GM12878 (cell line): ENCODE results near the gene GPC3. TPM values are rescaled to one million over a fixed set of nuclear protein-coding genes. Genes with fewer than 3 reads are reported as not detected.
"Not testable (repeated sequence)": the region's sequence is repeated elsewhere in the genome, so short reads cannot be mapped to it uniquely, and the experiment has no call there.

ENCODE experiments used
- ATAC-seq: fragments of 200-7000 bp; cut with Tn5 transposase; 3 replicates; pipeline ENCODE4 v1.9.1; 2020; ENCODE audit warnings: mild to moderate bottlenecking, moderate library complexity
- BruUV-seq: library from RNA; stranded (reverse); fragments of 400-500 nt; replicated peaks from 2 replicates; lab custom pipeline; 2021; lab: Mats Ljungman, UMichigan
- CTCF ChIA-PET: fragments of 300-600 bp; sonication (Branson Sonifier 250); formaldehyde crosslinking; extraction: SDS; loops from one replicate; lab custom pipeline; 2021; ENCODE audit warnings: inconsistent platforms; lab: Yijun Ruan, JAX
- POLR2A ChIA-PET: fragments of 350-600 bp; formaldehyde crosslinking; extraction: SDS; loops from one replicate; lab custom pipeline; 2021; ENCODE audit warnings: inconsistent platforms; lab: Charles Lee
- RAD21 ChIA-PET: fragments of 300-600 bp; sonication (Branson Sonifier 250); formaldehyde crosslinking; loops from one replicate; lab custom pipeline; 2023; ENCODE audit warnings: antibody characterized with exemption; ENCODE audit not compliant: unreplicated experiment; lab: Charles Lee
- SMC1A ChIA-PET: fragments of 300-600 bp; sonication (Branson Sonifier 250); formaldehyde crosslinking; loops from one replicate; lab custom pipeline; 2023; ENCODE audit not compliant: unreplicated experiment, uncharacterized antibody; lab: Charles Lee
- DNase-seq: peaks from one replicate; pipeline ENCODE4 v3.0.0-alpha.2; 2011; ENCODE audit warnings: low read depth, low spot score
- FAIRE-seq: peaks from 3 replicates; lab custom pipeline; 2011; peaks lifted over from hg19 to GRCh38; lab: Jason Lieb, UNC
- H2AFZ ChIP-seq: 2 replicates; pipeline ENCODE4 v1.6.0; 2011; ENCODE audit warnings: low read depth, low read length, control low read depth; ENCODE audit not compliant: control insufficient read depth
- H3K27ac ChIP-seq: 2 replicates; pipeline ENCODE4 v1.5.1; 2011; ENCODE audit warnings: control low read depth; ENCODE audit not compliant: control insufficient read depth, insufficient read depth
- H3K27me3 ChIP-seq, 2 experiments: replicated peaks in 1 of 2; 2 replicates each; pipeline versions ENCODE4 v1.6.0 to v1.6.1; 2011; ENCODE audit warnings: low read length in 1 of 2; ENCODE audit not compliant: control insufficient read depth in 2 of 2, insufficient read depth in 2 of 2
- H3K36me3 ChIP-seq, 2 experiments: 2 replicates each; pipeline ENCODE4 v1.5.1; 2011; ENCODE audit warnings: low read length in 1 of 2; ENCODE audit not compliant: control insufficient read depth in 2 of 2, insufficient read depth in 2 of 2
- H3K4me1 ChIP-seq: 2 replicates; pipeline ENCODE4 v1.6.1; 2011; ENCODE audit warnings: mild to moderate bottlenecking, low read length, moderate library complexity, mixed read lengths; ENCODE audit not compliant: control insufficient read depth, insufficient read depth
- H3K4me2 ChIP-seq: 2 replicates; pipeline ENCODE4 v1.6.0; 2011; ENCODE audit warnings: control low read depth; ENCODE audit not compliant: control insufficient read depth, insufficient read depth
- H3K4me3 ChIP-seq: fragments of 200-600 bp; sonication (generic); 2 replicates; pipeline ENCODE4 v1.5.1; 2016
- H3K79me2 ChIP-seq: 2 replicates; pipeline ENCODE4 v1.6.0; 2011; ENCODE audit warnings: low read length; ENCODE audit not compliant: control insufficient read depth, insufficient read depth
- H3K9ac ChIP-seq: 2 replicates; pipeline ENCODE4 v1.8.0; 2011; ENCODE audit warnings: low read length, control low read depth, mixed read lengths; ENCODE audit not compliant: control insufficient read depth, insufficient read depth
- H3K9me3 ChIP-seq: replicated peaks from 3 replicates; pipeline ENCODE4 v1.5.1; 2011; ENCODE audit warnings: mild to moderate bottlenecking, low read length; ENCODE audit not compliant: control insufficient read depth, insufficient read depth
- H4K20me1 ChIP-seq: 2 replicates; pipeline ENCODE4 v1.6.0; 2011; ENCODE audit not compliant: control insufficient read depth, insufficient read depth
- CBX5 ChIP-seq: sonication (generic); IDR thresholded peaks from 2 replicates; pipeline ENCODE4 v1.6.1; 2016; ENCODE audit warnings: low read depth, moderate library complexity, mild to moderate bottlenecking, inconsistent platforms
- CHD1 ChIP-seq: IDR thresholded peaks from 2 replicates; pipeline ENCODE4 v1.6.1; 2012; ENCODE audit warnings: low read depth, low read length, improper control_type of control experiment
- FOXK2 ChIP-seq: fragments of 450-650 bp; IDR thresholded peaks from 2 replicates; pipeline ENCODE4 v1.6.1; 2017; ENCODE audit warnings: mild to moderate bottlenecking, moderate library complexity
- WGBS: methylation state at CpG from one replicate; pipeline ENCODE4 v1.1.6; 2016; ENCODE audit warnings: low lambda C conversion rate; ENCODE audit not compliant: insufficient replicate concordance, insufficient coverage; ENCODE audit errors: missing lambda C conversion rate; 5-methylcytosine and 5-hydroxymethylcytosine counted together
- in situ Hi-C: fragments of 300-500 bp; cut with MboI; formaldehyde crosslinking; loops from 9 replicates; pipeline ENCODE4 v1.14.3; 2018; ENCODE audit warnings: mixed read lengths
- intact Hi-C: fragments of 100-400 bp; cut with micrococcal nuclease; formaldehyde crosslinking; loops from one replicate; pipeline ENCODE4 v1.14.2; 2022; ENCODE audit not compliant: unreplicated experiment
- polyA plus RNA-seq, 11 experiments: library from polyadenylated mRNA; depleted of rRNA in 4 of 11; unstranded in 6 of 11; stranded (reverse) in 5 of 11; fragments of >200 nt; fragmentation: Nextera tagmentation in 4 of 11; fragmentation: Illumina TruSeq in 1 of 11; extraction: Ambion mirVana in 4 of 11; extraction: Trizol in 1 of 11; gene quantifications; 1 replicate in 1 of 11; 2 replicates in 10 of 11; pipeline versions ENCODE4 v1.2.1 to v1.2.3, GENCODE V29; 2011 to 2016; ENCODE audit warnings: inconsistent platforms in 2 of 11, missing spikeins in 2 of 11, low read depth in 1 of 11
- total RNA-seq, 4 experiments: library from RNA; depleted of rRNA in 3 of 4; stranded (reverse); fragments of >200 nt in 3 of 4; fragmentation: Illumina TruSeq in 1 of 4; extraction: Trizol in 1 of 4; gene quantifications; 2 replicates each; pipeline versions ENCODE4 v1.2.1 to v1.2.3, GENCODE V29; 2013 to 2021
- TF ChIP-seq, protein P1 (sequence below): fragments of 450-650 bp; IDR thresholded peaks from 2 replicates; pipeline ENCODE4 v1.6.1; 2018; ENCODE audit warnings: borderline replicate concordance, mild to moderate bottlenecking; ENCODE audit not compliant: partially characterized antibody

GPC3 gene
- total and polyA plus RNA-seq, 10 of the 15 experiments (the other 5 are each of a cell fraction or from before 2014, with no cell fraction given): 0.09 to 0.82 TPM; not detected in 8

DNA sequence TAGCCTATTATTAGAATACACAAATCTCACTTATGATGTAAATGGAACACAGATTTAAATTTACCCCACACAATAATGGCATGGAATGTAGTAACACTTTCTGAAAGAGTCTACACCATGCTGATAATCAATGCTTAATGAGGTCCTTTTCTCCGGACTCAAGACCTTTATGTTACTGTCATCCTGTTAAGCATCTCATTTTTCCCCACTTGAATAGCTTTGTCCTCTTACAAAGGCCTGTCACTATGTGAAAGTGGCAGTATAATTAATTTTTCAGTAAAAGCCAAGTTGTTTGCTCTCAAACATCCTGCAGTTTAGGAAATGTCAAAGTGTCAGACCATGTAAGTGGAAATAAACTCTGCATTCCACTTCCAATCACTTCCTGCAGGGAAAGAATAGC is 96.4 kb downstream of the GPC3 start (continued):
- TF ChIP-seq FOXK2 (no peak), CBX5 (no peak), CHD1 (no peak)
- TF ChIP-seq, protein P1, sequence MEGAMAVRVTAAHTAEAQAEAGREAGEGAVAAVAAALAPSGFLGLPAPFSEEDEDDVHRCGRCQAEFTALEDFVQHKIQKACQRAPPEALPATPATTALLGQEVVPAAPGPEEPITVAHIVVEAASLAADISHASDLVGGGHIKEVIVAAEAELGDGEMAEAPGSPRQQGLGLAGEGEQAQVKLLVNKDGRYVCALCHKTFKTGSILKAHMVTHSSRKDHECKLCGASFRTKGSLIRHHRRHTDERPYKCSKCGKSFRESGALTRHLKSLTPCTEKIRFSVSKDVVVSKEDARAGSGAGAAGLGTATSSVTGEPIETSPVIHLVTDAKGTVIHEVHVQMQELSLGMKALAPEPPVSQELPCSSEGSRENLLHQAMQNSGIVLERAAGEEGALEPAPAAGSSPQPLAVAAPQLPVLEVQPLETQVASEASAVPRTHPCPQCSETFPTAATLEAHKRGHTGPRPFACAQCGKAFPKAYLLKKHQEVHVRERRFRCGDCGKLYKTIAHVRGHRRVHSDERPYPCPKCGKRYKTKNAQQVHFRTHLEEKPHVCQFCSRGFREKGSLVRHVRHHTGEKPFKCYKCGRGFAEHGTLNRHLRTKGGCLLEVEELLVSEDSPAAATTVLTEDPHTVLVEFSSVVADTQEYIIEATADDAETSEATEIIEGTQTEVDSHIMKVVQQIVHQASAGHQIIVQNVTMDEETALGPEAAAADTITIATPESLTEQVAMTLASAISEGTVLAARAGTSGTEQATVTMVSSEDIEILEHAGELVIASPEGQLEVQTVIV: no peak

DNA sequence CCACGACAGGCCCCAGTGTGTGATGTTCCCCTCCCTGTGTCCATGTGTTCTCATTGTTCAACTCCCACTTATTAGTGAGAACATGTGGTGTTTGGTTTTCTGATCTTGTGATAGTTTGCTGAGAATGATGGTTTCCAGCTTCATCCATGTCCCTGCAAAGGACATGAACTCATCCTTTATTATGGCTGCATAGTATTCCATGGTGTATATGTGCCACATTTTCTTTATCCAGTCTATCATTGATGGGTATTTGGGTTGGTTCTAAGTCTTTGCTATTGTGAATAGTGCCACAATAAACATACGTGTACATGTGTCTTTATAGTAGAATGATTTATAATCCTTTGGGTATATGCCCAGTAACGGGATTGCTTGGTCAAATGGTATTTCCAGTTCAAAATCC is 97.3 kb downstream of the GPC3 start:
- H3K4me3 ChIP-seq, FAIRE-seq, H3K4me1 ChIP-seq, in situ Hi-C loops, CTCF ChIA-PET, H3K27me3 ChIP-seq, RAD21 ChIA-PET, SMC1A ChIA-PET, H3K9ac ChIP-seq, H3K36me3 ChIP-seq, intact Hi-C loops, H2AFZ ChIP-seq, H3K79me2 ChIP-seq, POLR2A ChIA-PET, BruUV-seq, ATAC-seq, H3K4me2 ChIP-seq, H3K9me3 ChIP-seq, DNase-seq, H4K20me1 ChIP-seq, H3K27ac ChIP-seq: not testable (repeated sequence)
- WGBS: 46% methylated on average over 2 of the region's 3 CpGs
